Breast epithelium (tissue), 4 donors: Measurements from ENCODE around the gene RPL19. TPM values are rescaled to one million over a fixed set of nuclear protein-coding genes. Genes with fewer than 3 reads are reported as not detected.
A peak's percentile ranks its signal among the peaks of the same experiment; 100 is the strongest.

Experiments
- DNase-seq, 2 donors: peaks; one replicate each; pipeline ENCODE4 v3.0.0-alpha.2; 2019; ENCODE audit warnings: low spot score in 2 of 2
- H3K27ac ChIP-seq, 2 donors: fragments of 200-600 bp; sonication (generic) in 1 of 2; one replicate each; pipeline ENCODE4 v1.5.1; 2016 to 2019; ENCODE audit warnings: mild to moderate bottlenecking in 1 of 2
- H3K27me3 ChIP-seq, 2 donors: fragments of 200-600 bp; sonication (generic) in 1 of 2; one replicate each; pipeline versions ENCODE4 v1.5.1 to v1.6.0; 2017 to 2019; ENCODE audit warnings: control low read depth in 1 of 2, mild to moderate bottlenecking in 1 of 2
- H3K36me3 ChIP-seq: fragments of 200-600 bp; one replicate; pipeline ENCODE4 v1.5.1; 2019
- H3K4me1 ChIP-seq, 2 donors: fragments of 200-600 bp; sonication (generic); one replicate each; pipeline ENCODE4 v1.5.1; 2016 to 2019; ENCODE audit warnings: control low read depth in 1 of 2
- H3K4me3 ChIP-seq, 3 donors: fragments of 200-600 bp; sonication (generic); 1 replicate in 2 of 3; 2 replicates in 1 of 3; pipeline ENCODE4 v1.5.1; 2016 to 2019; ENCODE audit warnings: mild to moderate bottlenecking in 3 of 3, moderate library complexity in 2 of 3
- H3K9me3 ChIP-seq, 2 donors: fragments of 200-600 bp; sonication (generic) in 1 of 2; one replicate each; pipeline ENCODE4 v1.5.1; 2016 to 2019; ENCODE audit warnings: control low read depth in 1 of 2
- POLR2A ChIP-seq: fragments of 450-650 bp; IDR thresholded peaks from one replicate; pipeline ENCODE4 v1.6.1; 2016; ENCODE audit warnings: antibody characterized with exemption, mild to moderate bottlenecking, moderate library complexity
- POLR2AphosphoS5 ChIP-seq, 3 donors: sonication (generic); formaldehyde crosslinking; IDR thresholded peaks; one replicate each; pipeline ENCODE4 v1.6.1; 2017; ENCODE audit warnings: antibody characterized with exemption in 3 of 3
- intact Hi-C: fragments of 100-400 bp; cut with DNase I; formaldehyde crosslinking; loops from one replicate; pipeline ENCODE4 v1.15.1; 2023; ENCODE audit warnings: low total_unique reads
- total RNA-seq, 3 donors: library from RNA; depleted of rRNA; stranded (reverse); fragments of >200 nt; gene quantifications; one replicate each; pipeline ENCODE4 v1.1.0, GENCODE V29; 2016
- TF ChIP-seq, protein P1 (sequence below), 3 donors: fragments of 450-650 bp; IDR thresholded peaks; one replicate each; pipeline ENCODE4 v1.5.1; 2016 to 2017; ENCODE audit warnings: antibody characterized with exemption in 3 of 3, mild to moderate bottlenecking in 3 of 3, moderate library complexity in 3 of 3

Gene RPL19
- total RNA-seq, 3 donors from 2014 or later, result 2,817 to 3,666 (median 3,432) TPM

- Histone ChIP-seq H3K4me1 (peaks cover 7 to 22% of the 10 kb centered on the region in 2 donors), H3K27me3 (peaks cover 0 to 3% of the 10 kb centered on the region in 2 donors), H3K36me3 (no peaks in the 10 kb centered on the region), H3K9me3 (no peaks in the 10 kb centered on the region), H3K4me3 (no peak overlapping the region), H3K27ac (peak overlapping the region; percentile 67 to 82)
- DNase-seq, result no peak
- no peak for TF ChIP-seq POLR2A
- TF ChIP-seq, protein P1, sequence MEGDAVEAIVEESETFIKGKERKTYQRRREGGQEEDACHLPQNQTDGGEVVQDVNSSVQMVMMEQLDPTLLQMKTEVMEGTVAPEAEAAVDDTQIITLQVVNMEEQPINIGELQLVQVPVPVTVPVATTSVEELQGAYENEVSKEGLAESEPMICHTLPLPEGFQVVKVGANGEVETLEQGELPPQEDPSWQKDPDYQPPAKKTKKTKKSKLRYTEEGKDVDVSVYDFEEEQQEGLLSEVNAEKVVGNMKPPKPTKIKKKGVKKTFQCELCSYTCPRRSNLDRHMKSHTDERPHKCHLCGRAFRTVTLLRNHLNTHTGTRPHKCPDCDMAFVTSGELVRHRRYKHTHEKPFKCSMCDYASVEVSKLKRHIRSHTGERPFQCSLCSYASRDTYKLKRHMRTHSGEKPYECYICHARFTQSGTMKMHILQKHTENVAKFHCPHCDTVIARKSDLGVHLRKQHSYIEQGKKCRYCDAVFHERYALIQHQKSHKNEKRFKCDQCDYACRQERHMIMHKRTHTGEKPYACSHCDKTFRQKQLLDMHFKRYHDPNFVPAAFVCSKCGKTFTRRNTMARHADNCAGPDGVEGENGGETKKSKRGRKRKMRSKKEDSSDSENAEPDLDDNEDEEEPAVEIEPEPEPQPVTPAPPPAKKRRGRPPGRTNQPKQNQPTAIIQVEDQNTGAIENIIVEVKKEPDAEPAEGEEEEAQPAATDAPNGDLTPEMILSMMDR (IDR thresholded peaks at IDR 0.05), result peak; percentile 18 to 70 (median 38)
- intact Hi-C loops, result no loop called here
Measured at GRCh38 chr17:39235555-39236449, 35.7 kb downstream of the RPL19 start.

DNA sequence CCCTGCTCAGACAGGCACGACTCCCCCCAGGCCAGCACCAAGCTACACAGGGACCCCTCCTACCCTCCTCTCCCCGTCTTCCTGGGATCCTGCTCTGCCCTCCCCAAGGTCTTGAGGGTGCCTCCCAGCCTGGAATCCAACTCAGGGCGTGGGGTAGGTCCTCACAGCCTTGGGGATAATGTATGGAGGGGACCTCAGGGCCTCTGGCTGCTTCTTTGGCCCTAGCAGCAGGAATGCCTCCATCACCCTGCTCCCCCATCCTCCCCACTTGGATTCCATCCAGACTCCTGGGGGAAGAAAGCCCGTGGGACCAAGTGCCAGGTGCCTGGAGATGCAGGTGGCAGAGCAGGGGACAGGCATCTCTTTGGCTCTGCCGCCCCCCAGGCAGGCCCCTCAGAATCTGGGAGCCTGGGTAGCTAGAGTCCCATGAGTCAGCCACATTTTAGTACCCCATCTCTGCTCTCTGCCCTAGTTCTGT is 36.4 kb downstream of the RPL19 start:
- Histone ChIP-seq H3K36me3 (no peaks in the 10 kb centered on the region), H3K4me1 (peaks cover 6 to 21% of the 10 kb centered on the region in 2 donors), H3K27me3 (peaks cover 0 to 3% of the 10 kb centered on the region in 2 donors), H3K27ac (peak overlapping the region; percentile 67 to 82), H3K4me3 (no peak overlapping the region), H3K9me3 (no peaks in the 10 kb centered on the region)
- intact Hi-C loops, result no loop called here
- DNase-seq, result no peak
- TF ChIP-seq POLR2AphosphoS5 (IDR thresholded peaks at IDR 0.05) (no peak), POLR2A (no peak)
- TF ChIP-seq, protein P1 (IDR thresholded peaks at IDR 0.05), result no peak

DNA sequence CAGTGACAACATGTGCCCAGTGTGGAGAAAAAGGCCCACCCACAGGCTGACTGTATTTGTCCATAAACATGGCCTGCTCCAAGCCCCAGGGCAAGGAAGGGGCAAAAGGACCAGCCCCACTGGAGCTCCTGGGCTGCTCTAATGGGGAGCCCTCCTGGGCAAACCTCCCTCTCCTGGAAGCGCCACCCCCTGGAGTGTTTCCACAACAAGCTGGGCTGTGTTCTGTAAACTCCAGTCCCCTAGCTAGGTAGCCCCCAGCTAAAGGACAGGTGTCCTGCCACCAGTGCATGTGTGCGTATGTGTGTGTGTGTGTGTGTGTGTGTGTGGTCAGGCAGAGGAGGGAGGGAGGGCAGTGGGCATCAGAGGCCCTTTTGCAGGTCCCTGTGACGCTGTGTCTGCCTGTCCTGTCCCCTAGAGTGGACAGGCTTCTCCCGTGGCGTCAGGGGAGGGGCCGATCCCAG is 36.9 kb downstream of the RPL19 start:
- H3K9me3 ChIP-seq, result no peaks in the 10 kb centered on the region
- intact Hi-C loops, result no loop called here
- no peak overlapping the region for H3K4me3 ChIP-seq
- DNase-seq, result no peak
- no peaks in the 10 kb centered on the region for H3K36me3 ChIP-seq
- peaks cover 0 to 3% of the 10 kb centered on the region in 2 donors for H3K27me3 ChIP-seq
- H3K27ac ChIP-seq, result peak overlapping the region; percentile 67 to 82
- peaks cover 3 to 16% of the 10 kb centered on the region in 2 donors for H3K4me1 ChIP-seq
- TF ChIP-seq POLR2AphosphoS5 (IDR thresholded peaks at IDR 0.05), result no peak
- TF ChIP-seq, protein P1 (IDR thresholded peaks at IDR 0.05), result no peak
- no peak for TF ChIP-seq POLR2A

GRCh38 chr17:39237586-39237985 is 37.5 kb downstream of the RPL19 start:
- H3K27me3 ChIP-seq, result peaks cover 0 to 3% of the 10 kb centered on the region in 2 donors
- no peaks in the 10 kb centered on the region for H3K9me3 ChIP-seq
- no peaks in the 10 kb centered on the region for H3K36me3 ChIP-seq
- TF ChIP-seq, protein P1 (IDR thresholded peaks at IDR 0.05), result no peak
- TF ChIP-seq POLR2AphosphoS5 (IDR thresholded peaks at IDR 0.05), result no peak
- TF ChIP-seq POLR2A, result no peak
- peak overlapping the region; percentile 67 to 82 for H3K27ac ChIP-seq
- no peak for DNase-seq
- intact Hi-C loops, result no loop called here
- no peak overlapping the region for H3K4me3 ChIP-seq
- H3K4me1 ChIP-seq, result peaks cover 0 to 16% of the 10 kb centered on the region in 2 donors
